ENCODE data around the gene LCE5A.
"Not testable (repeated sequence)": the region's sequence is repeated elsewhere in the genome, so short reads cannot be mapped to it uniquely, and the experiment has no call there.

Gene LCE5A

GRCh38 chr1:152510503-152510902 lies at the start of gene LCE5A:
LCE5A (plus strand) TSS chr1:152510803; CDS start chr1:152511535, 732 bp downstream.
- Histone ChIP-seq H3K4me3 (ENCODE audit: low read depth, low read length) (no peak within 1 kb of the TSS), H3K79me2 (ENCODE audit: control insufficient read depth, insufficient read depth, low read length, unreplicated experiment) (no peaks in the 10 kb centered on the region), H3K36me3 (ENCODE audit: insufficient read depth, low read length) (no peaks in the 10 kb centered on the region), H3K4me1 (ENCODE audit: control insufficient read depth, insufficient read depth, low read length, unreplicated experiment) (no peaks in the 10 kb centered on the region), H3K27ac (ENCODE audit: low read depth, low read length) (no peak within 1 kb of the TSS), H3K27me3 (ENCODE audit: insufficient read depth, low read length) (peaks cover 76% of the 10 kb centered on the region), H2AFZ (ENCODE audit: low read length, unreplicated experiment) (no peak within 1 kb of the TSS)

GRCh38 chr1:152461544-152461943 lies 49.1 kb upstream of the LCE5A start:
- Histone ChIP-seq H3K36me3 (ENCODE audit: insufficient read depth, low read length) (no peaks in the 10 kb centered on the region), H2AFZ (ENCODE audit: low read length, unreplicated experiment) (no peak overlapping the region), H3K79me2 (ENCODE audit: control insufficient read depth, insufficient read depth, low read length, unreplicated experiment) (no peaks in the 10 kb centered on the region), H3K27me3 (ENCODE audit: insufficient read depth, low read length) (peaks cover 19% of the 10 kb centered on the region), H3K27ac (ENCODE audit: low read depth, low read length) (no peak overlapping the region), H3K4me3 (ENCODE audit: low read depth, low read length) (no peak overlapping the region), H3K4me1 (ENCODE audit: control insufficient read depth, insufficient read depth, low read length, unreplicated experiment) (peaks cover 5% of the 10 kb centered on the region)

GRCh38 chr1:152462636-152463035 lies 48.0 kb upstream of the LCE5A start:
- H3K27ac ChIP-seq (ENCODE audit: low read depth, low read length) = no peak overlapping the region
- H3K4me1 ChIP-seq (ENCODE audit: control insufficient read depth, insufficient read depth, low read length, unreplicated experiment) = peaks cover 5% of the 10 kb centered on the region
- no peak overlapping the region for H3K4me3 ChIP-seq (ENCODE audit: low read depth, low read length)
- no peak overlapping the region for H2AFZ ChIP-seq (ENCODE audit: low read length, unreplicated experiment)
- no peaks in the 10 kb centered on the region for H3K36me3 ChIP-seq (ENCODE audit: insufficient read depth, low read length)
- H3K27me3 ChIP-seq (ENCODE audit: insufficient read depth, low read length) = peaks cover 12% of the 10 kb centered on the region; the same call in 1 of the 2 replicates
- no peaks in the 10 kb centered on the region for H3K79me2 ChIP-seq (ENCODE audit: control insufficient read depth, insufficient read depth, low read length, unreplicated experiment)

- Histone ChIP-seq H2AFZ (ENCODE audit: low read length, unreplicated experiment) (no peak overlapping the region), H3K4me1 (ENCODE audit: control insufficient read depth, insufficient read depth, low read length, unreplicated experiment) (no peaks in the 10 kb centered on the region), H3K27ac (ENCODE audit: low read depth, low read length) (no peak overlapping the region), H3K4me3 (ENCODE audit: low read depth, low read length) (no peak overlapping the region), H3K79me2 (ENCODE audit: control insufficient read depth, insufficient read depth, low read length, unreplicated experiment) (no peaks in the 10 kb centered on the region), H3K36me3 (ENCODE audit: insufficient read depth, low read length) (no peaks in the 10 kb centered on the region), H3K27me3 (ENCODE audit: insufficient read depth, low read length) (peaks cover 19% of the 10 kb centered on the region; the same call in 1 of the 2 replicates)
These were observed 44.4 kb upstream of the LCE5A start for GRCh38 chr1:152466217-152466616.

- no peak overlapping the region for H3K27ac ChIP-seq (ENCODE audit: low read depth, low read length)
- H3K4me1 ChIP-seq (ENCODE audit: control insufficient read depth, insufficient read depth, low read length, unreplicated experiment) = no peaks in the 10 kb centered on the region
- H2AFZ ChIP-seq (ENCODE audit: low read length, unreplicated experiment) = no peak overlapping the region
- H3K79me2 ChIP-seq (ENCODE audit: control insufficient read depth, insufficient read depth, low read length, unreplicated experiment) = no peaks in the 10 kb centered on the region
- H3K36me3 ChIP-seq (ENCODE audit: insufficient read depth, low read length) = no peaks in the 10 kb centered on the region
- no peaks in the 10 kb centered on the region for H3K27me3 ChIP-seq (ENCODE audit: insufficient read depth, low read length)
- no peak overlapping the region for H3K4me3 ChIP-seq (ENCODE audit: low read depth, low read length)
These were observed 36.6 kb upstream of the LCE5A start for GRCh38 chr1:152473887-152474537.

GRCh38 chr1:152479792-152480595 lies 30.6 kb upstream of the LCE5A start:
- Histone ChIP-seq H2AFZ (ENCODE audit: low read length, unreplicated experiment) (no peak overlapping the region), H3K79me2 (ENCODE audit: control insufficient read depth, insufficient read depth, low read length, unreplicated experiment) (no peaks in the 10 kb centered on the region), H3K27me3 (ENCODE audit: insufficient read depth, low read length) (no peaks in the 10 kb centered on the region), H3K4me3 (ENCODE audit: low read depth, low read length) (no peak overlapping the region), H3K4me1 (ENCODE audit: control insufficient read depth, insufficient read depth, low read length, unreplicated experiment) (no peaks in the 10 kb centered on the region), H3K27ac (ENCODE audit: low read depth, low read length) (no peak overlapping the region), H3K36me3 (ENCODE audit: insufficient read depth, low read length) (no peaks in the 10 kb centered on the region)

GRCh38 chr1:152481869-152482664 lies 28.5 kb upstream of the LCE5A start:
- Histone ChIP-seq H3K4me3 (ENCODE audit: low read depth, low read length) (no peak overlapping the region), H2AFZ (ENCODE audit: low read length, unreplicated experiment) (no peak overlapping the region), H3K36me3 (ENCODE audit: insufficient read depth, low read length) (no peaks in the 10 kb centered on the region), H3K4me1 (ENCODE audit: control insufficient read depth, insufficient read depth, low read length, unreplicated experiment) (no peaks in the 10 kb centered on the region), H3K27me3 (ENCODE audit: insufficient read depth, low read length) (no peaks in the 10 kb centered on the region), H3K27ac (ENCODE audit: low read depth, low read length) (no peak overlapping the region), H3K79me2 (ENCODE audit: control insufficient read depth, insufficient read depth, low read length, unreplicated experiment) (no peaks in the 10 kb centered on the region)

- H3K27ac ChIP-seq (ENCODE audit: low read depth, low read length) = no peak overlapping the region
- H3K4me3 ChIP-seq (ENCODE audit: low read depth, low read length) = no peak overlapping the region
- no peak overlapping the region for H2AFZ ChIP-seq (ENCODE audit: low read length, unreplicated experiment)
- no peaks in the 10 kb centered on the region for H3K36me3 ChIP-seq (ENCODE audit: insufficient read depth, low read length)
- no peaks in the 10 kb centered on the region for H3K4me1 ChIP-seq (ENCODE audit: control insufficient read depth, insufficient read depth, low read length, unreplicated experiment)
- H3K79me2 ChIP-seq (ENCODE audit: control insufficient read depth, insufficient read depth, low read length, unreplicated experiment) = no peaks in the 10 kb centered on the region
- peaks cover 3% of the 10 kb centered on the region; the same call in 1 of the 2 replicates for H3K27me3 ChIP-seq (ENCODE audit: insufficient read depth, low read length)
These were observed 24.1 kb upstream of the LCE5A start for GRCh38 chr1:152486400-152487006.

- H3K36me3 ChIP-seq (ENCODE audit: insufficient read depth, low read length) = no peaks in the 10 kb centered on the region
- H3K27me3 ChIP-seq (ENCODE audit: insufficient read depth, low read length) = peaks cover 3% of the 10 kb centered on the region; the same call in 1 of the 2 replicates
- H2AFZ ChIP-seq (ENCODE audit: low read length, unreplicated experiment) = no peak overlapping the region
- no peaks in the 10 kb centered on the region for H3K4me1 ChIP-seq (ENCODE audit: control insufficient read depth, insufficient read depth, low read length, unreplicated experiment)
- no peak overlapping the region for H3K4me3 ChIP-seq (ENCODE audit: low read depth, low read length)
- no peak overlapping the region for H3K27ac ChIP-seq (ENCODE audit: low read depth, low read length)
- no peaks in the 10 kb centered on the region for H3K79me2 ChIP-seq (ENCODE audit: control insufficient read depth, insufficient read depth, low read length, unreplicated experiment)
These were observed 22.7 kb upstream of the LCE5A start for GRCh38 chr1:152487871-152488270.

- not testable (repeated sequence) for H3K27me3 ChIP-seq (ENCODE audit: insufficient read depth, low read length)
These were observed 19.1 kb upstream of the LCE5A start for GRCh38 chr1:152491537-152491936.

More at GRCh38 chr1:152491537-152491936, 19.1 kb upstream of the LCE5A start:
- not testable (repeated sequence) for H3K27ac ChIP-seq (ENCODE audit: low read depth, low read length); H3K36me3 ChIP-seq (ENCODE audit: insufficient read depth, low read length); H3K4me1 ChIP-seq (ENCODE audit: control insufficient read depth, insufficient read depth, low read length, unreplicated experiment); H2AFZ ChIP-seq (ENCODE audit: low read length, unreplicated experiment); H3K79me2 ChIP-seq (ENCODE audit: control insufficient read depth, insufficient read depth, low read length, unreplicated experiment); H3K4me3 ChIP-seq (ENCODE audit: low read depth, low read length)
